ENCODE data around the gene HNF1B. TPM values are rescaled to one million over a fixed set of nuclear protein-coding genes. Genes with fewer than 3 reads are reported as not detected.

HNF1B gene
- total RNA-seq, 1 donor from 2014 or later = 10.5 TPM

- Mint-ChIP-seq H3K36me3 (ENCODE audit: low read depth) (no peaks in the 10 kb centered on the region), H3K27me3 (ENCODE audit: low read depth) (no peaks in the 10 kb centered on the region), H3K9me3 (ENCODE audit: low read depth) (no peaks in the 10 kb centered on the region), H3K4me3 (ENCODE audit: unreplicated experiment) (no peak overlapping the region), H3K27ac (ENCODE audit: unreplicated experiment) (no peak overlapping the region), H3K4me1 (ENCODE audit: low read depth) (peaks cover 15% of the 10 kb centered on the region)
- no peak for TF ChIP-seq CTCF (IDR thresholded peaks at IDR 0.05)
- no peak for DNase-seq (ENCODE audit: low spot score)
Measured at GRCh38 chr17:37726891-37727675, 17.8 kb downstream of the HNF1B start.

GRCh38 chr17:37726248-37726647 is 18.6 kb downstream of the HNF1B start:
- H3K36me3 Mint-ChIP-seq (ENCODE audit: low read depth) = no peaks in the 10 kb centered on the region
- H3K4me3 Mint-ChIP-seq (ENCODE audit: unreplicated experiment) = no peak overlapping the region
- peak overlapping the region; percentile 22 for H3K27ac Mint-ChIP-seq (ENCODE audit: unreplicated experiment)
- H3K9me3 Mint-ChIP-seq (ENCODE audit: low read depth) = no peaks in the 10 kb centered on the region
- DNase-seq (ENCODE audit: low spot score) = no peak
- peaks cover 20% of the 10 kb centered on the region for H3K4me1 Mint-ChIP-seq (ENCODE audit: low read depth)
- no peak for TF ChIP-seq CTCF (IDR thresholded peaks at IDR 0.05)
- no peaks in the 10 kb centered on the region for H3K27me3 Mint-ChIP-seq (ENCODE audit: low read depth)

GRCh38 chr17:37725601-37726146 is 19.2 kb downstream of the HNF1B start:
- Mint-ChIP-seq H3K9me3 (ENCODE audit: low read depth) (no peaks in the 10 kb centered on the region), H3K27ac (ENCODE audit: unreplicated experiment) (no peak overlapping the region), H3K36me3 (ENCODE audit: low read depth) (no peaks in the 10 kb centered on the region), H3K4me3 (ENCODE audit: unreplicated experiment) (no peak overlapping the region), H3K4me1 (ENCODE audit: low read depth) (peaks cover 21% of the 10 kb centered on the region), H3K27me3 (ENCODE audit: low read depth) (no peaks in the 10 kb centered on the region)
- TF ChIP-seq CTCF (IDR thresholded peaks at IDR 0.05) = no peak
- no peak for DNase-seq (ENCODE audit: low spot score)

- DNase-seq (ENCODE audit: low spot score) = no peak
- TF ChIP-seq CTCF (IDR thresholded peaks at IDR 0.05) = no peak
- Mint-ChIP-seq H3K36me3 (ENCODE audit: low read depth) (no peaks in the 10 kb centered on the region), H3K4me1 (ENCODE audit: low read depth) (peaks cover 21% of the 10 kb centered on the region), H3K4me3 (ENCODE audit: unreplicated experiment) (no peak overlapping the region), H3K27me3 (ENCODE audit: low read depth) (no peaks in the 10 kb centered on the region), H3K9me3 (ENCODE audit: low read depth) (no peaks in the 10 kb centered on the region), H3K27ac (ENCODE audit: unreplicated experiment) (no peak overlapping the region)
Measured at GRCh38 chr17:37725021-37725595, 19.8 kb downstream of the HNF1B start.

GRCh38 chr17:37720989-37721388 is 23.9 kb downstream of the HNF1B start:
- DNase-seq (ENCODE audit: low spot score) = no peak
- H3K27ac Mint-ChIP-seq (ENCODE audit: unreplicated experiment) = no peak overlapping the region
- no peak for TF ChIP-seq CTCF (IDR thresholded peaks at IDR 0.05)
- H3K9me3 Mint-ChIP-seq (ENCODE audit: low read depth) = peaks cover 4% of the 10 kb centered on the region
- no peak overlapping the region for H3K4me3 Mint-ChIP-seq (ENCODE audit: unreplicated experiment)
- H3K4me1 Mint-ChIP-seq (ENCODE audit: low read depth) = peaks cover 52% of the 10 kb centered on the region
- H3K36me3 Mint-ChIP-seq (ENCODE audit: low read depth) = peaks cover 3% of the 10 kb centered on the region
- no peaks in the 10 kb centered on the region for H3K27me3 Mint-ChIP-seq (ENCODE audit: low read depth)
